ENCODE results near the gene SLC35B2.

Gene SLC35B2

GRCh38 chr6:44257025-44257752 lies at the start of gene SLC35B2:
TSS of gene SLC35B2 (minus strand) at chr6:44257528. CDS start at chr6:44257410, 118 bp downstream.
- peak; percentile 69 to 72 for DNase-seq

- DNase-seq: no peak
Measured at GRCh38 chr6:44306710-44307109, 49.4 kb upstream of the SLC35B2 start.

DNA sequence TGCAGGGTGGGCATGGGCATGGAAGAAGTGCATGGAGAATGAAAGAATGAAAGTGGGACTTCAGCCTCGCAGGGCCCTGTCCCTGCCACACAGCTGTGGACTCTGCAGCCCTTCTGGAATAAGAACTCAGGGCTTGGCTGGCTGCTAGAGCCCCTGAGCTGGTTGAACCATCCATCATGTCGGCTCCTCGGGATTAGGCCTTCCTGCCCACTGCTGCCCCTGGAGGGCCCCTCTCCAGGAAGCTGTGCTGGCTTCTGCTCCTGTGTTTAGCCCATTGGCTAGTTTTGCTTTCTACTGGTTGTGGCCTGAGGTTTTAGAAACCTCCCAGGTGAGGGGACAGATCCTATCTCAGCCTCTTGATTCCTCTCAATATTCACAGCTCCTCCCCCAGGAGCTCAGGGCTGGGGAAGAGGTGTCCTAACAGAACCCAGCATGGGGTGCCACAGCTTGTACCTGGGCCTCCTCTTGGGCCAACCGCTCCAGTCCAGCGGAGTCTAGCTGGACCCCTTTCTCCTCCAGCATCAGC lies 47.9 kb upstream of the SLC35B2 start:
- DNase-seq: no peak

- DNase-seq: peak; percentile 43 to 50
Measured at GRCh38 chr6:44304282-44305199, 47.2 kb upstream of the SLC35B2 start.

- no peak for DNase-seq
Measured at GRCh38 chr6:44303842-44304241, 46.5 kb upstream of the SLC35B2 start.

DNA sequence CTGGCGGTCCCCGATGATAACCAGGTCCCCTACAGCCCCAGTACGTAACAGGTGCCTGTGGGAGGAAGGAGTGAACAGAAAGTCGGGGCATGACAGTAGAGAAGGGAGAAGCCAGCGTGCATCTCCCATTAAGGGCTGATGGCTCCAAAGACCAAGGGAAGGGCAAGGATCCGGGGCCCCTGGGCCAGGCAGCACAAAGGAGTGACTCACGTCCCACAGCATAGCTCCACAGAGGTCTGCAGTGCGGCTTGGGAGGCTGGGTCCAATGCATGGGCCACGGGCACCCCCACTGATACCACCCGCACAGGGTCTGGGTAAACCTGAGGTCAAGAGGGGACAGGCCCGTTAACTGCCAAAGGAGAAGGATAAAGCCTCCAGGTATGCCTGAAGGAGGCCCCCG lies 45.5 kb upstream of the SLC35B2 start:
- DNase-seq: no peak

- DNase-seq: no peak
Measured at GRCh38 chr6:44301782-44302564, 44.6 kb upstream of the SLC35B2 start.

- DNase-seq: no peak
Measured at GRCh38 chr6:44301106-44301505, 43.8 kb upstream of the SLC35B2 start.

DNA sequence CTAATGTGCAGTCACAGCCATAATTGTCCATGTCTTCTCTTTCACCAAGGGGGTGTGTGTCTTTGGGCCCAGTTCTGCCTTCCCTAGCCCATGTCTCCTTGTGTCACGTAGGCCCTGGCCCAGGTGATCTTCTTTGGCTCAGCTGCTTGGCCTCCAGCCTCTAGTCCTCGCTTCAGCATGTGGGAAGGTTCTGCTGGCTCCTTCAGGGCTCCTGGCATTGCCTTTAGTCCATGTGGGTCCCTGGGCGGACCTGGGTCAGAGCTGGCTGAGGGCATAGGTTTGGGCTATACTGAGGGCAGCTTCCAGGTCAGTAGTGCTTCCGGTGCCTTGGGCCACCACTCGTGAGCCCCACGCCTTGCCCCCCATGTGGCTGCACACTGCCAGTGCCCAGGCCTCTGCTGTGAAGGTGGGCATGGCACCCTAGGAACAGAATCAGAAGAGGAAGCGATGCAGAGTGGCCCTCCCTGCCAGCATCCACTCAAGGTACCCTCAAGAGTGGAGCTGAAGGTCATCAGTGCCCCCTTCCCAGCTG lies 43.0 kb upstream of the SLC35B2 start:
- DNase-seq: no peak

DNA sequence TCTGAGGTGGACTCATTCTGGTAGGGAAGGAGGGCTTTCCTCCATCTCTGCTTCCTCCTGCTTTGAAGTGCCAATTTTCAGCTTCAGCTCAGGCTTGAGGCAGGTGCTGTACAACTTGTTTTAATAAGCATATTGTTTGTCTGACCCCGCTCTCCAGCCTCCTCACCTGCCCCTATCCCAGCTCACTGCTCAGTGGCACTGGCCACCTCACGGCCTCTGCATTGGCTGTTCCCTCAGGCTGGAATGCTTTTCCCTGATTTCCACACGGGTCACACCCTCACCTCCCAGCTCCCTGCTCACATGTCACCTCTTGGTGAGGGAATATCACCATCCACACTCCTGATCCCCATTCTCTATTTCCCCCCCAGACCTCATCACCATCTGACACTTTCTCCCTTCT lies 41.5 kb upstream of the SLC35B2 start:
- DNase-seq: no peak

GRCh38 chr6:44298055-44298803 lies 40.9 kb upstream of the SLC35B2 start:
- no peak for DNase-seq

- DNase-seq: peak; percentile 56 to 72
Measured at GRCh38 chr6:44297063-44298038, 40.0 kb upstream of the SLC35B2 start.

DNA sequence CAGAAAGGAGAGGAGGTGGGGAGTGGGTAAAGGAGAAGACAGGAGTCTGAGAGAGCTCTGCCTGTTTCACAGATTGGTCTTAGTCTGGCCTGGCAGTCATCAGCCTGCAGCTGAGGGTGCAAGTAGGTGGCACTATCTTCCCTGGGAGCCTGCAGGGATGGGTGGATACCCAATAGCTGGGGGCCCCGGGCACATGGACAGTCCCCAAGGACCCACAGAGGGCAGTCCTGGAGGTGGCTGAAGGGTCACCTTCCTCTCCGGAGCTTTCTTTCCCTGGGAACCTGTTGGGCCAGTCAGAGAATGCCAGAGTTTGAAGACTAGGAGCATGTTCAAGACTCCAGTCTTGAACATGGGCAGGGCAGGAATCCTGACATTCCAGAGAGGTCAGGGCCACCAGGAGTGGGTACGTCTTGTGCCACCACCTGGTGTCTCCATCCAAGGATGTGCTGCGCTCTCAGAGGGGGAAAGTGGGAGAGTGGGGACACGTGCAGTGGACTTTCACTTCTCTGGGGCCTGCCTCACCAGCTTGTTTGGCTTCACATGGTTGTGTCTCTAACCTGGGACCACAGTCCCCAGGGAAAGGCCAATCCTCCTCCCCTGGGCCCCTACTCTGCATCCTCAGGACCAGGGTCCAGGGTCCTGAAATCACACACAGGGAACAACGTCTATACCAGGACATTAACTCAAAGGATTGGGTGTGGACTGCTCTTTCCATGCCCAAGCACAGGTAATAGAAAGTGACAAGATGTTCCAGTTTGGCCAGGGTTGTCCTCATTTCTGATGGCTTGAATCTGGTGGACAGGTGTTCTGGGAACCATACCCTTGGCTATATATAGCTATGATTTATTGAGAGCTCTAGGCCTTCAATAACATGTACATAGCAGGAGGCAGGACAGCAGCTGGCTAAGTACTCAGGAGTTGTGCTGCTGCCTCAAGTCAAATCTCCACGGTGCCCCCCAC lies 37.8 kb upstream of the SLC35B2 start:
- DNase-seq: no peak

DNA sequence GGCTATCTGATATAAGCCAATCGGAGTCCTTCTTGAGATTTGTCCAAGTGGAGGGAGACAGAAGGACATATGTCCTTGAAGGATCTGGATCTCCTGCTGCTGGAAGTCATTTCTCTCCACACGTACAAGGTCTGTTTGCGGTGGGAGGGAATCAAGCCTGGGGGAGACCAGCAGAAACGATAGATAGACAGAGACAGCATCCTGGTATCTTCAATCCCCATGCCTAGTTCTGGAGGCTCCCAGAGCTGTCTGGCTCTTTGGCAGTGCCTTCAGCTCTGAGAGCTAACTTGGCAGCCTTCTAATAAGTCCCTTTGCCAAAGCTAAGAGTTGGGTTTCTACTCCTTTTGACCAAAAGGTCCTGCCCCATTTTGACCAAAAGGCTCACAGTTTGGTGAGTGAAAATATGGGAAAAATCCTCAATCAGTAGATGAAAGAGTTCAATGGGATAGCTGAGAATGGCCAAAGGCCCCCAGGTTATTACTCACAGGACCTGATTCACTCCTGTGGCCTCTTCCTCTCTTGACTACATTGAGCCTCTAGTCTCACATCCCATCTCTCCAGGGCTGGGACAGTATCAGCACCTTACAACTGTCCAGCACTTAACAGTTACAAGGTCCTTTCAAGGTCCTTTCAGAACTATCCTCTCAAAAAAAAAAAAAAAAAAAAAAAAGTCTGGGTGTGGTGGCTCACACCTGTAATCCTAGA lies 35.5 kb upstream of the SLC35B2 start:
- DNase-seq: no peak

DNA sequence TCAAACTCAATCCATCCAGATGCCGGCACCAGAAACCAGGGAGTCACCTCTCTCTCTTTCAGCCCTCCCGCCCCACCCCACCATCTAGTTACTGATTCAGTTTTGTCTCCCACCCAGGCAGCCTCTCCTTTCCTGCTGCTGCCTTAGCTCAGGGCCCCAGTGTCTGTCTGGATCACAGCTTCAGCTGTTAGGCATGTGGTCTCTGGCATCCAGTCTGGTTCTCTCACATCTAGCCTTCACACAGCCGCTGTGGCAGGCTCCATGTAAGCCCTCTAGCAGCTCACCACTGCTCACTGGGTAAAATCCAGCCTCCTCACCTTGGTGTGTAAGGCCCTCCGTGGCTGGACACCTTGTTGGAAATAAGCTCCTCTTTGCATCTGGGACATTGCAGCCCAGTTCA lies 34.5 kb upstream of the SLC35B2 start:
- no peak for DNase-seq

DNA sequence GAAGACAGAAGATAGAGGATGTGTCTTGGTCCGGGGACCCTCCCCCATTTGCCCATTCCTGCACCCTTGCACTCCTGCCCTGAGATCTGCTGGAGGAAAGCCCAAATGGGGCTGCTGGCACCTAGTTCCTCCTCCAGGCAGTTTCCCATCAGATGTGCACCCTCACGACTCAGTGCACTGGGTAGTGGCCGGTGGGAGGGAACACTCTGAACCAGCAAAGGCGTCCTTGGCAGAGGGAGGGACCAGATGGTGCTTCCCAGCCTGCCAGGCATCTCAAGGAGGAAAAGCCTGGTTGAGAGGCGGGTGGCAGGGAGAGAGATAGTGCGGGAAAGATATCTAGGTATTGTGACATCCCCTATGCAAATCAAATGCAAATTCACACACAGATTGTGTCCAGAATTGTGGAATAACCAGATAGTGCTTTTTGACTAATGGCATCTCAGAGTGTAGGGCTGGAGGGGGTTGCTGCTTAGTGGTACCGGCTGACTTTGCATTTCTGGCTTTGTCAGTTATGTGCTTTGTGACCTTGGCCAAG lies 32.5 kb upstream of the SLC35B2 start:
- DNase-seq: no peak

- no peak for DNase-seq
Measured at GRCh38 chr6:44286747-44287146, 29.4 kb upstream of the SLC35B2 start.

- DNase-seq: no peak
Measured at GRCh38 chr6:44286285-44286565, 28.9 kb upstream of the SLC35B2 start.
